OCI-LY3 (cell line): Measurements from ENCODE around the gene CDH4.

Experiments used
- EZH2phosphoT487 ChIP-seq: fragments of 200-600 bp; shearing (Covaris generic); IDR thresholded peaks from 2 replicates; pipeline ENCODE4 v1.6.1; 2018; ENCODE audit warnings: antibody characterized with exemption, mixed run types, low read depth
- TF ChIP-seq, protein P1 (sequence below): fragments of 200-600, 300-600 bp; sonication (generic); IDR thresholded peaks from 2 replicates; pipeline ENCODE4 v1.5.1; 2014; ENCODE audit warnings: antibody characterized with exemption, low read length, low read depth

DNA sequence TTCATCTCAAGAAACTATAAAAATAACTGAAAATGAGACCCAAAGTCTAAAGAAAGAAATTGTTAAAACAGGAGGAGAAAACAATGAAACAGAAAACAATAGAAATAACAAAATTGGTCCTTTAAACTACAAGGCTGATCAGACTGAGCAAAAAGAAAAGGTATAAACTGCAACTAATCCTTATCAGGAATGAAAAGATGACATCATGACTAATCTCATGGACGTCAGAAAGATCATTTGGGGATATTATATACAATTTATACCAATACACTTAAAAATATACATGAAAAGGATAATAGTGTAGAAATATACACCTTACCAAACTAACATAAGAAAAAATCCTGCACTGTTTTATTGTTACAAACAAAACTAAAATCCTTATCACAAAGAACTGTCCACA lies 498.0 kb downstream of the CDH4 start:
- TF ChIP-seq, protein P1, sequence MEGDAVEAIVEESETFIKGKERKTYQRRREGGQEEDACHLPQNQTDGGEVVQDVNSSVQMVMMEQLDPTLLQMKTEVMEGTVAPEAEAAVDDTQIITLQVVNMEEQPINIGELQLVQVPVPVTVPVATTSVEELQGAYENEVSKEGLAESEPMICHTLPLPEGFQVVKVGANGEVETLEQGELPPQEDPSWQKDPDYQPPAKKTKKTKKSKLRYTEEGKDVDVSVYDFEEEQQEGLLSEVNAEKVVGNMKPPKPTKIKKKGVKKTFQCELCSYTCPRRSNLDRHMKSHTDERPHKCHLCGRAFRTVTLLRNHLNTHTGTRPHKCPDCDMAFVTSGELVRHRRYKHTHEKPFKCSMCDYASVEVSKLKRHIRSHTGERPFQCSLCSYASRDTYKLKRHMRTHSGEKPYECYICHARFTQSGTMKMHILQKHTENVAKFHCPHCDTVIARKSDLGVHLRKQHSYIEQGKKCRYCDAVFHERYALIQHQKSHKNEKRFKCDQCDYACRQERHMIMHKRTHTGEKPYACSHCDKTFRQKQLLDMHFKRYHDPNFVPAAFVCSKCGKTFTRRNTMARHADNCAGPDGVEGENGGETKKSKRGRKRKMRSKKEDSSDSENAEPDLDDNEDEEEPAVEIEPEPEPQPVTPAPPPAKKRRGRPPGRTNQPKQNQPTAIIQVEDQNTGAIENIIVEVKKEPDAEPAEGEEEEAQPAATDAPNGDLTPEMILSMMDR: no peak
- no peak for TF ChIP-seq EZH2phosphoT487
